HG03095 (cell line): ENCODE data around the gene ABL2.
"Not testable (repeated sequence)": the region's sequence is repeated elsewhere in the genome, so short reads cannot be mapped to it uniquely, and the experiment has no call there.

Source experiments
- ATAC-seq: cut with Tn5 transposase; IDR thresholded peaks from one replicate; pipeline ENCODE4 v1.9.1; 2021; ENCODE audit warnings: moderate library complexity; ENCODE audit not compliant: unreplicated experiment

The ABL2 gene

GRCh38 chr1:179170468-179170770 is 59.1 kb downstream of the ABL2 start:
- ATAC-seq, result not testable (repeated sequence)

DNA sequence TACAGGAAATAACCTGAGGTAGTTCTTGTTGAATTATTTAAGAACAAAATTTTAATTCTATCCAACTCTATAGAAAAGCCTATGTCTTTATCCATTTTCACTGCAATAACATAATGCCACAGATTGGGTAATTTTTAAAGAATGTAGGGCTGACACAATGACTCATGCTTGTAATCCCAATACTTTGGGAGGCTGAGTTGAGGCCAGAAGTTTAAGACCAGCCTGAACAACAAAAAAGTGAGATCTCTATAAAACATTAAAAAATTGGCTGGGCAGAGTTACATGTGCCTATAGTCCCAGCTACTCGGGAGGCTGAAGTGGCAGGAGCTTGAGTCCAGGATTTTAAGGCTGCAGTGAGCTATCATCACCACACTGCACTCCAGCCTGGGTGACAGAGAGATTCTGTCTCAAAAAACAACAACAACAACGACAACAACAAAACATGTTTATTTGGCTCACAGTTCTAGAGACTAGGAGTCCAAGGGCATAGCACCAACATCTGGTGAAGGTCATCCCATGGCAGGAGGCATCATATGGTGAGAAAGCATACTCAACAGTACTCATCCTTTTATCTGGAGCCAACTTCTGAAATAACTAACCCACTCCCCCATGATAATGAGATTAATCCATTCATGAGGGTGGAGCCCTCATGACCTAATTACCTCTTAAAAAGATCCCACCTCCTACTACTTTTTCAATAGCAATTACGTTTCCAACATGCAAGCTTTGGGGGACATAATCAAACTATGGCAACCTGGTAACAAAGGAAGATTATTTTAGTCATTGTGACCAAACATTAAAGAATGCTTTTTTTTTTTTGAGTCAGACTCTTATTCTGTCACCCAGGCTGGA is 59.6 kb downstream of the ABL2 start:
- ATAC-seq, result no peak

- ATAC-seq, result no peak
Measured at GRCh38 chr1:179168536-179168935, 60.9 kb downstream of the ABL2 start.

GRCh38 chr1:179167955-179168354 is 61.5 kb downstream of the ABL2 start:
- ATAC-seq, result no peak

DNA sequence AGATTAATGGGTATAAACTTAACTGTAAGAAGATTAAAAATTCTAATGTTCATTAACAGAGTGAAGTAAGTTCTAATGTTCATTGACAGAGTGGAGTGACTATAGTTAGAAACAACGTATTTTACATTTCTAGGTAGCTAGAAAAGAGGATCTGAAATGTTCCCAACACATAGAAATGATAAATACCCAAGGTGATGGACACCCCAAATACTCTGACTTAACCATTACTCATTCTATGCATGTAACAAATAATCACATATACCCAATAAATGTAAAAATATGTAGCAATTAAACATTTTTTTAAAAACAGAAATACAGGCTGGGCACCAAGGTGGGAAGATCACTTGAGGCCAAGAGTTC is 62.1 kb downstream of the ABL2 start:
- ATAC-seq, result no peak

GRCh38 chr1:179166663-179167417 is 62.6 kb downstream of the ABL2 start:
- no peak for ATAC-seq

- no peak for ATAC-seq
Measured at GRCh38 chr1:179164494-179164893, 65.0 kb downstream of the ABL2 start.

DNA sequence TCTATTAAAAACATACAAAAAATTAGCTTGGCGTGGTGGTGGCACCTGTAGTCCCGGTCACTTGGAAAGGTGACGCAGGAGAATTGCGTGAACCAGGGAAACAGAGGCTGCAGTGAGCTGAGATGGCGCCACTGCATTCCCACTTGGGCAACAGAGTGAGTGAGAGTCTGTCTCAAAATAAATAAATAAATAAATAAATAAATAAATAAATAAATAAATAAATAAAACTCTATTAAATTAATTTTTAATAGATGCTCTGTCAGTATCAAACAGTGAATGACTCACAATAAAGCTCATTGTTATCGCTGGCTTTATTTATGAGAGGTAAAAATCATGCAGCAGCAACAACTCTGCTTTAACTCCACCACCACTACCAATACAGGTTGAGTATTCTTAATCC is 72.8 kb downstream of the ABL2 start:
- no peak for ATAC-seq

GRCh38 chr1:179156026-179156425 is 73.5 kb downstream of the ABL2 start:
- ATAC-seq, result no peak

- ATAC-seq, result no peak
Measured at GRCh38 chr1:179155615-179156014, 73.9 kb downstream of the ABL2 start.

DNA sequence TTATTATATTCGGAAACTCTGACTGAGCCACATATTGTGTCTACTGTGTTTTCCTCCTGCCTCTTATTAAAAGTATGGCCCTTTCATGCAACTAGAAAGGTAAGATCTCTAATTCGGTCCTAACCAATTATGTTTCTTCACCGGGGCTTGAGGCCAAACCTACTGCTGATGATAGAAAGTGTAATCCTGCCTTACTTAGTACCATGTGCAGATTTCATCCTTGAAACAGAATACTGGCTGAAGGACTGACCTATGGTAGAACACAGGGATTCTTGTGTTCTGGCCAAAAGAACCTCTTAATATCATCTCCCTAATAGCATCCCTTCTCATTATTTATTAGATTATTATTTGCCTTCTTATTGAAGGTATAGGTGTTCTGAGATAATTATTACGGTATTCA is 75.0 kb downstream of the ABL2 start:
- no peak for ATAC-seq

GRCh38 chr1:179153217-179153616 is 76.3 kb downstream of the ABL2 start:
- ATAC-seq, result no peak

- ATAC-seq, result no peak
Measured at GRCh38 chr1:179151908-179152682, 77.4 kb downstream of the ABL2 start.

GRCh38 chr1:179146911-179147310 is 82.6 kb downstream of the ABL2 start:
- ATAC-seq, result no peak

DNA sequence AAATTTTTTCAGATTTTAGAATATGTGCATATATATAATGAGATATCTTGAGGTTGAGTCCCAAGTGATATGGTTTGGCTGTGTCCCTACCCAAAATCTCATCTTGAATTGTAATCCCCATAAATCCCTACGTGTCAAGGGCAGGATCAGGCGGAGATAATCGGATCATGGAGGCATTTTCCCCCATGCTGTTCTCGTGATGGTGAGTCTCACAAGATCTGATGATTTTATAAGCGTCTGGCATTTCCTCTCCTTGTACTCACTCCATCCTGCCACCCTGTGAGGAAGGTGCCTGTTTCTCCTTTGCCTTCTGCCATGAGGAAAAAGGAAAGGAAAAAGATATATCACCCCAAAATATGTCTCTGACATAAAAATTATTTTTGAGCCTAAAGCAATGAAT is 83.0 kb downstream of the ABL2 start:
- ATAC-seq, result no peak

- ATAC-seq, result no peak
Measured at GRCh38 chr1:179145521-179145920, 84.0 kb downstream of the ABL2 start.

- ATAC-seq, result no peak
Measured at GRCh38 chr1:179144626-179145025, 84.9 kb downstream of the ABL2 start.

DNA sequence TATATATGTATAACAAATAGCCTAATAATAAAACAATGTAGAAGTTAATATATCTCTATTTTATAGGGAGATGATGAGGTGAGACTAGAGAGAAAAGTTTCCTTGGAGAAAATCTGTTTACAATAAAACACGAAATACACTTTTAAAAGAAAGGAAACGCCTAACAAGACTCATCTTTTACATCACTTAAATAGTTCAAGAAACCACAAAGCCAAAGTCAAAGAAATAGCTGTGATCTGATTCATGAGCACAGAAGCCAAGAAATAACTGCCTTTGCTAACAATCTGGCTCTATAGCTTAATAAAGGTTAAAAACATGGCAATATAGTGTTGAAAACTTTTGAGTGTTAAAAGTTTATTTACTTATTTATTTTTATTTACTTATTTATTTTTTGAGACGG is 86.2 kb downstream of the ABL2 start:
- ATAC-seq, result no peak

GRCh38 chr1:179142889-179143299 is 86.6 kb downstream of the ABL2 start:
- no peak for ATAC-seq

GRCh38 chr1:179141592-179142251 is 87.8 kb downstream of the ABL2 start:
- no peak for ATAC-seq

- not testable (repeated sequence) for ATAC-seq
Measured at GRCh38 chr1:179138755-179139154, 90.7 kb downstream of the ABL2 start.
